Endodermal cell (in vitro differentiated cells): ENCODE results near the gene CXCL8. TPM values are rescaled to one million over a fixed set of nuclear protein-coding genes. Genes with fewer than 3 reads are reported as not detected.
"Not testable (repeated sequence)": the region's sequence is repeated elsewhere in the genome, so short reads cannot be mapped to it uniquely, and the experiment has no call there.

Experiments
- DNase-seq: peaks from one replicate; pipeline ENCODE4 v3.0.0-alpha.2; 2017
- H3K27ac ChIP-seq: 2 replicates; pipeline ENCODE4 v1.5.1; 2013; ENCODE audit warnings: mild to moderate bottlenecking, low read depth, low read length, moderate library complexity
- H3K27me3 ChIP-seq: 2 replicates; pipeline ENCODE4 v1.6.1; 2013; ENCODE audit warnings: mild to moderate bottlenecking, low read length, moderate library complexity; ENCODE audit not compliant: insufficient read depth, control insufficient read depth, poor library complexity, severe bottlenecking
- H3K36me3 ChIP-seq: 2 replicates; pipeline ENCODE4 v1.7.0; 2013; ENCODE audit warnings: mild to moderate bottlenecking, low read length, moderate library complexity; ENCODE audit not compliant: control insufficient read depth, insufficient read depth
- H3K4me1 ChIP-seq: one replicate; pipeline ENCODE4 v1.7.0; 2013; ENCODE audit warnings: low read length; ENCODE audit not compliant: control insufficient read depth, insufficient read depth
- H3K4me3 ChIP-seq: 2 replicates; pipeline ENCODE4 v1.5.1; 2013; ENCODE audit warnings: mild to moderate bottlenecking, low read length, moderate library complexity
- H3K9ac ChIP-seq: 2 replicates; pipeline ENCODE4 v1.6.1; 2013; ENCODE audit warnings: mild to moderate bottlenecking, low read length, moderate library complexity; ENCODE audit not compliant: poor library complexity, severe bottlenecking; ENCODE audit errors: extremely low read depth
- H3K9me3 ChIP-seq: 2 replicates; pipeline ENCODE4 v1.6.1; 2013; ENCODE audit warnings: mild to moderate bottlenecking, low read length, moderate library complexity; ENCODE audit not compliant: control insufficient read depth
- H3K27ac Mint-ChIP-seq: 2 replicates; pipeline ENCODE4 v1.8.0; 2020; ENCODE audit warnings: mixed read lengths
- H3K27me3 Mint-ChIP-seq: 2 replicates; pipeline ENCODE4 v1.8.0; 2021; ENCODE audit warnings: mild to moderate bottlenecking, mixed read lengths; ENCODE audit not compliant: insufficient read depth
- H3K36me3 Mint-ChIP-seq: 2 replicates; pipeline ENCODE4 v1.8.0; 2020; ENCODE audit warnings: low read depth, mixed read lengths
- H3K4me1 Mint-ChIP-seq: 2 replicates; pipeline ENCODE4 v1.8.0; 2020; ENCODE audit warnings: mixed read lengths
- H3K4me3 Mint-ChIP-seq: 2 replicates; pipeline ENCODE4 v1.8.0; 2020; ENCODE audit warnings: mild to moderate bottlenecking, moderate library complexity, mixed read lengths
- H3K9me3 Mint-ChIP-seq: 2 replicates; pipeline ENCODE4 v1.8.0; 2020; ENCODE audit warnings: mild to moderate bottlenecking, mixed read lengths
- CTCF ChIP-seq: fragments of 200-600 bp; sonication (generic); conservative IDR thresholded peaks from 2 replicates; pipeline ENCODE4 v1.5.0; 2021; ENCODE audit warnings: antibody characterized with exemption, mild to moderate bottlenecking
- WGBS, 2 experiments: methylation state at CpG; one replicate each; pipeline versions ENCODE4 v1.1.5 to v1.1.7; 2013; ENCODE audit warnings: missing lambda C conversion rate in 2 of 2, mixed read lengths in 1 of 2; ENCODE audit not compliant: insufficient coverage in 1 of 2, insufficient read length in 1 of 2; 5-methylcytosine and 5-hydroxymethylcytosine counted together
- total RNA-seq, 2 donors: library from RNA; stranded (reverse); fragmentation: NEBNext Ultra II Directional in 1 of 2; extraction: Animal tissue kit (Norgen Biotek cat#: 25700) in 1 of 2; gene quantifications; 2 replicates in 1 of 2; 3 replicates in 1 of 2; pipeline ENCODE4 v1.2.1, GENCODE V29; 2021

Gene CXCL8
- total RNA-seq, 2 donors from 2014 or later: not detected

- 96 to 100% methylated on average over 1 to 2 of the region's 2 CpGs for WGBS, 2 experiments
- no peak for TF ChIP-seq CTCF
- Histone ChIP-seq H3K4me1 (no peaks in the 10 kb centered on the region), H3K9ac (no peak overlapping the region), H3K27ac (no peak overlapping the region), H3K9me3 (no peaks in the 10 kb centered on the region), H3K27me3 (no peaks in the 10 kb centered on the region), H3K36me3 (no peaks in the 10 kb centered on the region), H3K4me3 (no peak overlapping the region)
- H3K27ac Mint-ChIP-seq: no peak overlapping the region
- H3K27me3 Mint-ChIP-seq: no peaks in the 10 kb centered on the region
- no peaks in the 10 kb centered on the region for H3K9me3 Mint-ChIP-seq
- H3K4me1 Mint-ChIP-seq: no peaks in the 10 kb centered on the region
- H3K4me3 Mint-ChIP-seq: no peak overlapping the region
- no peaks in the 10 kb centered on the region for H3K36me3 Mint-ChIP-seq
- DNase-seq: no peak
These were observed 24.9 kb downstream of the CXCL8 start for GRCh38 chr4:73765296-73765695.

GRCh38 chr4:73770917-73771316 lies 30.5 kb downstream of the CXCL8 start:
- Mint-ChIP-seq H3K4me1 (no peaks in the 10 kb centered on the region), H3K4me3 (no peak overlapping the region), H3K36me3 (no peaks in the 10 kb centered on the region), H3K27me3 (no peaks in the 10 kb centered on the region), H3K9me3 (no peaks in the 10 kb centered on the region), H3K27ac (no peak overlapping the region)
- WGBS, 2 experiments: 95% methylated on average over 2 of the region's 2 CpGs; no CpG with 5 or more reads in 1 of the 2 experiments
- no peaks in the 10 kb centered on the region for H3K27me3 ChIP-seq
- H3K9me3 ChIP-seq: no peaks in the 10 kb centered on the region
- H3K9ac ChIP-seq: no peak overlapping the region
- no peaks in the 10 kb centered on the region for H3K4me1 ChIP-seq
- no peaks in the 10 kb centered on the region for H3K36me3 ChIP-seq
- TF ChIP-seq CTCF: no peak
- H3K4me3 ChIP-seq: no peak overlapping the region
- no peak overlapping the region for H3K27ac ChIP-seq
- no peak for DNase-seq

GRCh38 chr4:73772363-73772762 lies 32.0 kb downstream of the CXCL8 start:
- Histone ChIP-seq H3K9me3 (no peaks in the 10 kb centered on the region), H3K27me3 (no peaks in the 10 kb centered on the region), H3K9ac (no peak overlapping the region), H3K36me3 (no peaks in the 10 kb centered on the region), H3K4me3 (no peak overlapping the region), H3K27ac (no peak overlapping the region), H3K4me1 (no peaks in the 10 kb centered on the region)
- H3K27me3 Mint-ChIP-seq: no peaks in the 10 kb centered on the region
- WGBS, 2 experiments: 100% methylated on average over 1 of the region's 1 CpG; no CpG with 5 or more reads in 1 of the 2 experiments
- H3K4me1 Mint-ChIP-seq: no peaks in the 10 kb centered on the region
- H3K9me3 Mint-ChIP-seq: no peaks in the 10 kb centered on the region
- no peak overlapping the region for H3K27ac Mint-ChIP-seq
- H3K4me3 Mint-ChIP-seq: no peak overlapping the region
- DNase-seq: no peak
- H3K36me3 Mint-ChIP-seq: no peaks in the 10 kb centered on the region
- TF ChIP-seq CTCF: no peak

GRCh38 chr4:73774406-73774805 lies 34.0 kb downstream of the CXCL8 start:
- not testable (repeated sequence) for H3K9me3 ChIP-seq, H3K9me3 Mint-ChIP-seq, H3K9ac ChIP-seq, H3K27ac ChIP-seq, DNase-seq, H3K4me3 ChIP-seq, H3K27me3 ChIP-seq, H3K4me3 Mint-ChIP-seq, H3K36me3 ChIP-seq, H3K27me3 Mint-ChIP-seq, H3K27ac Mint-ChIP-seq, H3K36me3 Mint-ChIP-seq, H3K4me1 ChIP-seq, H3K4me1 Mint-ChIP-seq
- whole genome bisulfite sequencing, 2 experiments: no CpG with 5 or more reads among the region's 4 CpGs
